Caki2 (cell line): ENCODE results near the gene SRGAP1. TPM values are rescaled to one million over a fixed set of nuclear protein-coding genes. Genes with fewer than 3 reads are reported as not detected.

Experiments used
- DNase-seq: peaks from one replicate; pipeline ENCODE4 v3.0.0-alpha.2; 2015; ENCODE audit warnings: low read depth
- in situ Hi-C: cut with HindIII; loops from 2 replicates; pipeline ENCODE4 v1.10.0; 2016; ENCODE audit warnings: low sequenced_read_pairs, low pct_unique_long_range_greater_than_20kb, mixed read lengths
- total RNA-seq: library from RNA; depleted of rRNA; stranded (reverse); fragments of >200 nt; shearing (Covaris generic); gene quantifications from 2 replicates; pipeline ENCODE4 v1.2.3, GENCODE V29; 2014; ENCODE audit warnings: low replicate concordance

SRGAP1 gene
- total RNA-seq, 1 experiment from 2014 or later: 30.0 TPM

DNA sequence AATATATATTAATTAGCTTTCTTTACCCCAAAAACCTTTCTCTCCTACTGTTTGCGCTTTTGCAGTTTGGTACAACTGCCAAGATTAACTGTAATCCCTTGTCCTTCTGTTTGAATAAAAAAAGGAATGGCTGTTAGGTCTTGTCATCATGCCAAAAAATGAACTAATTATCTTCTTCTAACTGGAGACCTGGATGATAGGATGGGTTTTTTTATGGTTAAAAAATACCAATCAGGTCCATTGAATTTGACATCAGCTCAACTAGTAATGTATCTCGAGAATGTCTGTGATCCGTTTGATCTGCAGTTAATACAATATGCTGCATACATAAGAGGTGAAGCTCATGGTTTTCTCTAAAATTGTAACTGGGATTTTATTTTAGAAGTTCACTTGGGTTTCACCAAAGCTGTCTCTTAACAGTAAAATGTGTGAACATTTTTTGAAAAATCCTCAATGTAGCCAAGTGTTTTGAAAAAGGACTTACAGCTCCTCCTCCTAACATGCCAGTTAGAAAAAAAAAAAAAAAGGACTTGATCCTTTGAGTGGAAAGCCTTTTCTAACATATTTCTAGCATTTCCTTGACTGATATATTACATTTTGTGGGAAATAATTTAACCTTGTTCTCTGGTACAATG is 96.8 kb downstream of the SRGAP1 start:
- DNase-seq: no peak
- in situ Hi-C loops: no loop called here

GRCh38 chr12:63941879-63942278 is 97.4 kb downstream of the SRGAP1 start:
- in situ Hi-C loops: no loop called here

DNA sequence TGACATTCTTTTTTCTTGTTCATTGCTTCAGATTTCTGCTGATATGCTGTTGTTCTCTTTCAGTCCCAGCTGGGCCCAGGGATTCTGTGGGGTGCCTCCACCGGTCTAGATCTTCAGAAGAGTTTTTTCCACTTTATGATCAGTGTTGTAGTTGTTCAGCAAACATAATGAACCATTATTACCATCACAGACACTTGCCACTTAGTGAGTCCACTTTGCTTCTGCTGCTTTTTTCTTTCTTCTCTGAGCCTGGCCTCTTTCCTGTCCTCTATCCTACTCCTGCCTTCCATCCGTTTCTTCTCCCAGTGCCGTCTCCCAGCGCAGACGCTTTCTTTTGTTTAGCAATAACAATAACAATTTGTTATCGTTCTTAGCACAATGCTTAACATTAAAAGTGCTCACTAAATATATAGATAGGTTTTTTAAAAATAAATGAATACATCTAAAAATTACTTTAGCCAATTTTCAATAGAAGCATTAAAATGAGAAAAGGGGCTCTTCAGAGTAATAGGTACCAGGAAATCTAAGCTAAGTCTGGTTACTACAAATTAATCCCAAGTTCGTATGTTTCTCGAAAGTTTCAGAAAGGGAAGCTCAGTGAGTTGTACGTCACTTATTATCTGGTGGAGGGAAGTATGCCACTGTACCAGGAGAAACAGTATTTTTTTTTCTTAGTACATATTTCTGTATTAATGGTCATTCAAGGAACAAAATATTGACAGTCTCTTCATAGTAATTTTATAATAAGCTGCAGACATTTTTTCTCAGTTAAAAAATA is 98.2 kb downstream of the SRGAP1 start:
- in situ Hi-C loops: no loop called here
- no peak for DNase-seq

More at GRCh38 chr12:63941879-63942278, 97.4 kb downstream of the SRGAP1 start:
- DNase-seq: no peak

- in situ Hi-C loops: no loop called here
- no peak for DNase-seq
These were observed 99.6 kb downstream of the SRGAP1 start for GRCh38 chr12:63944034-63944579.

DNA sequence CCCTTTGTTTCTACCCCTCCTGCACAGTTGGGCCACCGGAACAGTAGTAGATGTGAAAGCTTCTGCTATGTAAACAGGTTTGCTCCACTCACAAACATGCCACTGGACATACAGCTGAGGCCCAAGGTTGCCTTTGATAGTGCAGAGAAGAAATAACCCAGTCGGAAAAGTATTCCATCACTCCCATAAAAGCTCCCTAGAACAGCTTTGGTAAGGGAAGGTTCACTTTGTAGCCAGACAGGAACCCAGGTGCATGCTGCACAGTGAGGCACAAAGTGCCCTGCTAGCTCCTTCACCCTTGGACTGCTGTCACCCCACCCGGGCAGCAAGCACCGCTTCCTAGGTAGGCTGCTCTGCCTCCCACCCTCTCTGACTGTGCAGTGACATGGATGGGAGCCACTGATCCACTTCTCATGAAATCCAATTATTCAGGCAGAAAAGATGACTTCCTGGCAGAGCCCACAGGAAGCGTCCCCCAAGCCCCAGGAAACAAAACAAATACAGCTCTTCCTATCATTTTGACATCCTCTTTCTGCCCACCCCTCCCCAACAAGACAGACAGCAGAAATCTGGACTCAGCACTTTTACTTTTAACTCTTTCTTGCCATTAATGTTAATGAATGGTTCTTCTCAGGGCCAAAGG is 100.2 kb downstream of the SRGAP1 start:
- in situ Hi-C loops: no loop called here
- no peak for DNase-seq

DNA sequence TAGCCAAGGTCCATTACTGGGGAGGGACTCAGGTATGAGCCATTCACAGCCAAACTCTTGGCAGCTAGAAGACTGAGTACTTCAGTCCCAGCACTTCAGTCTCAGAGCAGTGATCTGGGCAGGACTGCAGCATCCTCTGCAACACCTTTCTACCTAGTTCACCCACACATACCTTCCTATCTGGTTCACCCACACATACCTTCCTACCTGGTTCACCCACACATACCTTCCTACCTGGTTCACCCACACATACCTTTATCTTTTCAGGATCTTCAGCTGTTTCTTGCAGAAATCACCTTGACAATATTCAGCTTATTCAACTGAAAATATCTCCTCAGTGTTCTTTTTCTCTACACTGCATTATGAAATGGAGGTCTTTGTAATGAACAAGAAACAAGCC is 101.3 kb downstream of the SRGAP1 start:
- DNase-seq: no peak
- in situ Hi-C loops: no loop called here

GRCh38 chr12:63948211-63948610 is 103.7 kb downstream of the SRGAP1 start:
- DNase-seq: peak; percentile 65
- in situ Hi-C loops: no loop called here

- in situ Hi-C loops: no loop called here
- no peak for DNase-seq
These were observed 105.4 kb downstream of the SRGAP1 start for GRCh38 chr12:63949902-63950301.

DNA sequence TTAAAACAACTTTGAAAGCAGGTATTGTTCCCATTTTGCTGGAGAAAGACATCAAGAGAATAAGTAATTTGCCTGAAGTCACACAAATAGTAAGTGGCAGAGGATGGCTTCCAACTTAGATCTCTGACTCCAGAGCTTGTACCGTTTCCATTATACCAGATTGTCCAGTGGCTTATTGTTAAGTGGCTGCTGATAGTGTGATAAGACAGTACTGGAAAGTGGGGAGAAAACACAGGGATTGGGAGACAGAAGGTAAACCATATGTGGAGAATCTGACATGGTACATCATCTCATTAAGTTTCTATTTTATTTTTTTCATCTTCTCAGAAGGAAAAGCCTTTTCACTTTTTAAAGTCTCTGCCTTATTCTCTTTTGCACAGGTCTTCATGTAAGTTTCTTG is 108.5 kb downstream of the SRGAP1 start:
- in situ Hi-C loops: no loop called here
- DNase-seq: no peak

- in situ Hi-C loops: no loop called here
- no peak for DNase-seq
These were observed 111.5 kb downstream of the SRGAP1 start for GRCh38 chr12:63955831-63956666.

DNA sequence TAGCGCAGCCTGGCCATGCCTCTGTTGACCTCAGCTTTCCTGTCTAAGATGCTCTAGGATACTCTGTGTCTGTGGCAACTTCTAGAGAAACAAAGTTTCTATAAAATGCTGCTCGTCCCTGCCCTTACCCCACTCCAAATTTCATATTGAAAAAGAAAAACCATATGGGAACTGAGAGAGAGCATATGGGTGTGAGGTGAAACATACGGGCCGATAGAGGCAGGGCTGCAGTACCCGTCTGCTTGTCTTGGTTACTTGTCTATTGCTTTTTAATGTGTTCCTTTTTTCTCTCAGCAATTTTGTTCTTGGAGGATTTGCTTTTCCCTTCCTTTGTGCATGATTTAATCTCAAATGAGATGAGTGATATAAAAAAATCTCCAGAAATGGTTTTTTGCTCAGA is 113.0 kb downstream of the SRGAP1 start:
- no peak for DNase-seq
- in situ Hi-C loops: no loop called here

GRCh38 chr12:63958876-63959580 is 114.5 kb downstream of the SRGAP1 start:
- no peak for DNase-seq
- in situ Hi-C loops: no loop called here

DNA sequence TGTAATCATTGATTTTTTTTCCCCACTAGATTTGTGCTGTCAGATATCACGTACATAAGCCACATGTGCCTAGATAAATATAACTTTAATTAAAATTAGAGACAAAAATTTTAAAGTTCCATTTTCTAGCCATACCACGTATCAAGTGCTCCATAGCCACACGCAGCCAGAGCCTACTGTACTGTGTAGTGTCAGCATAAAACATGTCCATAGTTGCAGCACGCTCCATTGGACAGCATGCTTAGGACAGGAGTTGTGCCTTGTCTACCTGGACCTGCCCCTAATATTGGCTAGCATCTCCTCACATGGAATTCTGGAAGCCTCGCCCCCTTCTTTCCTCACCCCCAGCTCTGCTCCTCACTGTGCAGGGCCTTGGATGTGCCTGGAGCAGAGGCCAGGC is 116.5 kb downstream of the SRGAP1 start:
- in situ Hi-C loops: no loop called here

GRCh38 chr12:63961543-63961942 is 117.0 kb downstream of the SRGAP1 start:
- DNase-seq: no peak
- in situ Hi-C loops: no loop called here

More for the DNA sequence above, 116.5 kb downstream of the SRGAP1 start:
- no peak for DNase-seq

DNA sequence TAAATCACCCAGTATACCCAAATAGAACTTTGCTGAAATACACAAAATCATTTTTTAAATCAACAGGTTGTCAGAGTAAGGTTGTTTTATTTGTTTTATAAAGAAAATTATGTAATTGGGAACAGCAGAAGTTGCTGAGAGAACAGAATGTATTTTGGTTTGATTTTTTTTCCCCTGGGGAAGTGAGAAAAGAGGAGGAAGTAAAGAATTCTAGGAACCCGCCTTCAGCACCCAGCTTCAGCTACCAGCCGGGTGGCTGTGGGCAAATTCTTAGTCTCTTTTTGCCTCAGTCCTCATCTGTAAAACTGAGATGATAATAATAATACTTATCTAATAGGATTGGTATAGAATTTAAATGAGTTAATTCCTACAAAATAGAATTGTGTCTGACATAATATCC is 119.4 kb downstream of the SRGAP1 start:
- DNase-seq: no peak
- in situ Hi-C loops: no loop called here

GRCh38 chr12:63964301-63964700 is 119.8 kb downstream of the SRGAP1 start:
- no peak for DNase-seq
- in situ Hi-C loops: no loop called here

- in situ Hi-C loops: no loop called here
- no peak for DNase-seq
These were observed 121.6 kb downstream of the SRGAP1 start for GRCh38 chr12:63965936-63966605.
